WTC11 (cell line): ENCODE data around the gene SLC44A5.

ENCODE experiments used
- AR ChIP-seq: fragments of 250-450 bp; sonication (Bioruptor Pico); IDR thresholded peaks from 2 replicates; pipeline ENCODE4 v1.9.0; 2021; ENCODE audit warnings: mild to moderate bottlenecking
- ATF3 ChIP-seq: sonication (generic); formaldehyde crosslinking; conservative IDR thresholded peaks from 2 replicates; pipeline ENCODE4 v1.8.1; 2022; ENCODE audit warnings: mild to moderate bottlenecking, missing genetic modification reagents
- CREB1 ChIP-seq: sonication (generic); formaldehyde crosslinking; IDR thresholded peaks from 2 replicates; pipeline ENCODE4 v1.8.0; 2023; ENCODE audit warnings: mild to moderate bottlenecking, missing genetic modification reagents
- CTCF ChIP-seq: fragments of 200-600 bp; IDR thresholded peaks from 2 replicates; pipeline ENCODE4 v1.8.0; 2022; ENCODE audit warnings: antibody characterized with exemption
- E2F4 ChIP-seq: sonication (generic); formaldehyde crosslinking; IDR thresholded peaks from 2 replicates; pipeline ENCODE4 v1.8.1; 2022; ENCODE audit warnings: low read depth, mild to moderate bottlenecking, moderate library complexity, missing genetic modification reagents, borderline replicate concordance
- JUN ChIP-seq: sonication (generic); formaldehyde crosslinking; IDR thresholded peaks from 2 replicates; pipeline ENCODE4 v1.8.0; 2023; ENCODE audit warnings: mild to moderate bottlenecking, missing genetic modification reagents
- SP1 ChIP-seq: sonication (generic); formaldehyde crosslinking; conservative IDR thresholded peaks from 2 replicates; pipeline ENCODE4 v1.8.1; 2022; ENCODE audit warnings: missing genetic modification reagents

GRCh38 chr1:75449998-75450397 is 160.9 kb downstream of the SLC44A5 start:
- TF ChIP-seq CTCF (no peak), AR (CRISPR knock-in tag) (no peak), CREB1 (no peak), ATF3 (CRISPR knock-in tag) (no peak), JUN (CRISPR knock-in tag) (no peak), SP1 (no peak), E2F4 (no peak)
